Measurements from ENCODE around the gene ISOC1.

The ISOC1 gene

DNA sequence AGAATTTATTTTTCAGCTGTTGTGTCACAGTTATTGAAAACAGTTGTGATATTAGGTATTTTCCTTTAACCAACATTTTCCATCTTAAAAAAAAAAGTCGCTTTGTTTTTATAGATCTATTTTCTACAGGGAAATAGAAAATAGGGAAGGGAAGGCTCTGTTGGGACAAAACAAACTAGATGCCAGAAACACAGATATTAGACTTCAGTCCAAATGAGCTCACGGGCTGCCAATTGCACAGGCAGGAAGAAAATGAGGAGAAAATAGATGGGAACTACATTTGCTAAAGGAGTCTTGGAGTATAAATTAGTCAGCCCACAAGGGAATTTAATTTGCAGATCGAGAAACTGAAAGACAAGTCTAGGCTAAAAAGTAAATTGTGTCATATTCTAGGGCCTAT is 21.4 kb upstream of the ISOC1 start:
- H3K36me3 ChIP-seq (ENCODE audit: control insufficient read depth, low read length): no peaks in the 10 kb centered on the region
- no peaks in the 10 kb centered on the region for H3K9me3 ChIP-seq (ENCODE audit: control insufficient read depth, insufficient read depth, low read length)
- H3K27me3 ChIP-seq (ENCODE audit: control insufficient read depth, low read length): peaks cover 2% of the 10 kb centered on the region; the same call in 1 of the 2 replicates
- H3K9me2 ChIP-seq (replicated peaks; ENCODE audit: control insufficient read depth, low read length): no peaks in the 10 kb centered on the region
- no peaks in the 10 kb centered on the region for H4K20me1 ChIP-seq (ENCODE audit: control insufficient read depth, insufficient read depth, low read depth, low read length)
- H3K79me2 ChIP-seq (ENCODE audit: control insufficient read depth, low read length): no peaks in the 10 kb centered on the region
- no peak overlapping the region for H3K4me2 ChIP-seq (ENCODE audit: low read length)
- no peak overlapping the region for H3K27ac ChIP-seq (ENCODE audit: low read depth, low read length)
- TF ChIP-seq, protein P1, sequence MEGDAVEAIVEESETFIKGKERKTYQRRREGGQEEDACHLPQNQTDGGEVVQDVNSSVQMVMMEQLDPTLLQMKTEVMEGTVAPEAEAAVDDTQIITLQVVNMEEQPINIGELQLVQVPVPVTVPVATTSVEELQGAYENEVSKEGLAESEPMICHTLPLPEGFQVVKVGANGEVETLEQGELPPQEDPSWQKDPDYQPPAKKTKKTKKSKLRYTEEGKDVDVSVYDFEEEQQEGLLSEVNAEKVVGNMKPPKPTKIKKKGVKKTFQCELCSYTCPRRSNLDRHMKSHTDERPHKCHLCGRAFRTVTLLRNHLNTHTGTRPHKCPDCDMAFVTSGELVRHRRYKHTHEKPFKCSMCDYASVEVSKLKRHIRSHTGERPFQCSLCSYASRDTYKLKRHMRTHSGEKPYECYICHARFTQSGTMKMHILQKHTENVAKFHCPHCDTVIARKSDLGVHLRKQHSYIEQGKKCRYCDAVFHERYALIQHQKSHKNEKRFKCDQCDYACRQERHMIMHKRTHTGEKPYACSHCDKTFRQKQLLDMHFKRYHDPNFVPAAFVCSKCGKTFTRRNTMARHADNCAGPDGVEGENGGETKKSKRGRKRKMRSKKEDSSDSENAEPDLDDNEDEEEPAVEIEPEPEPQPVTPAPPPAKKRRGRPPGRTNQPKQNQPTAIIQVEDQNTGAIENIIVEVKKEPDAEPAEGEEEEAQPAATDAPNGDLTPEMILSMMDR (IDR thresholded peaks at IDR 0.05; ENCODE audit: low read depth, low read length, poor library complexity, severe bottlenecking): no peak
- TF ChIP-seq EZH2phosphoT487 (IDR thresholded peaks at IDR 0.05; ENCODE audit: borderline replicate concordance, low read length): no peak
- no peaks in the 10 kb centered on the region for H3K4me1 ChIP-seq (ENCODE audit: control insufficient read depth, low read length)
- no peak overlapping the region for H3K4me3 ChIP-seq (ENCODE audit: low read length)
- H3F3A ChIP-seq (ENCODE audit: control insufficient read depth, insufficient read depth): no peaks in the 10 kb centered on the region

DNA sequence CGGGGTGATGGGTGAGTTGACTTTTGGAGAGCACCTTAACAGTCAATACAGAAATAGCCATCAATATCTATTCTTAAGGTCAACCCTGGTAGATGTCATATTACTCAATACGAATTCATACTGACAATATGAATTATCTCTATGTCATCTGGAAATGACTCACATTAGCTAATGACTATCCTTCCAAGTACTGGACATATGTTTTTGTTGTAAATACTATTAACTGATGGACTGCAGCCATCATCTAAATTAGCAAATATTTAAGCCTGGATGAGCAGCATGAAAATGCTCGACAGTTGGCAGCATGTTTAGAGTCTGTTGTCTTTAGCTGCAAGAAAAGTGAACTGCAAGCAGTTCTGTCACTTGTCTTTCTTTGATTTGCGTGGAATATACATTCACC is 19.6 kb upstream of the ISOC1 start:
- no peaks in the 10 kb centered on the region for H3F3A ChIP-seq (ENCODE audit: control insufficient read depth, insufficient read depth)
- H4K20me1 ChIP-seq (ENCODE audit: control insufficient read depth, insufficient read depth, low read depth, low read length): no peaks in the 10 kb centered on the region
- no peaks in the 10 kb centered on the region for H3K79me2 ChIP-seq (ENCODE audit: control insufficient read depth, low read length)
- H3K27me3 ChIP-seq (ENCODE audit: control insufficient read depth, low read length): peaks cover 2% of the 10 kb centered on the region; the same call in 1 of the 2 replicates
- TF ChIP-seq EZH2phosphoT487 (IDR thresholded peaks at IDR 0.05; ENCODE audit: borderline replicate concordance, low read length): no peak
- TF ChIP-seq, protein P1 (IDR thresholded peaks at IDR 0.05; ENCODE audit: low read depth, low read length, poor library complexity, severe bottlenecking): no peak
- H3K36me3 ChIP-seq (ENCODE audit: control insufficient read depth, low read length): no peaks in the 10 kb centered on the region
- no peaks in the 10 kb centered on the region for H3K4me1 ChIP-seq (ENCODE audit: control insufficient read depth, low read length)
- no peaks in the 10 kb centered on the region for H3K9me3 ChIP-seq (ENCODE audit: control insufficient read depth, insufficient read depth, low read length)
- H3K9me2 ChIP-seq (replicated peaks; ENCODE audit: control insufficient read depth, low read length): no peaks in the 10 kb centered on the region
- no peak overlapping the region for H3K4me2 ChIP-seq (ENCODE audit: low read length)
- H3K4me3 ChIP-seq (ENCODE audit: low read length): no peak overlapping the region
- H3K27ac ChIP-seq (ENCODE audit: low read depth, low read length): no peak overlapping the region

DNA sequence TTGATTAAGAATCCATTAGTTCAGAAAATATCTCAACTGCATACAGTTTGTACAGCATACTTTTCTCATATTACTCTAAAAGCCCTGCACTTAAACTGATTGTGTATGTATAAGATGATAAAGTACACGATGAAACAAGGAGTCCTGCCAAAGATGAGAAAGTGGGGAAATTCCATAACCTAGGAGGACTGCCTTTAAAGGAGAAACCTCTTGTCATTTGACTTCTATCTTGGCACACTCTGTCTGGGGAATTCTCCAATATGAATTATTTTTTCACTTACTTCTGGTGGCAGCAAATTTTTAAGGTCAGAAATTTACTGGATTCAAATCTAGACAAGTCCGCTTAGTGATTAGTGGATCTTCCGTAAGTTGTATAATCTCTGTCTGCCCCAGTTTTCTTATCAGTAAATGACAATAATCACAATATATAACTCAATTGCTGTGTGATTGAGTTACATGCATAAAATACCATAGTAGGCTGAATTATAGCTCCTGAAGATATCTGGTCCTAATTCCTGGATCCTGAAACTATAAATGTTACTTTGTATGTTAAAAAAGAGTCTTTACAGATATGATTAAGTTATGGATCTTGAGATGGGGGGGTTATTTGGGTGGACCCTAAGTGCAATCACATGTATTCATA is 17.0 kb upstream of the ISOC1 start:
- no peak for TF ChIP-seq EZH2phosphoT487 (IDR thresholded peaks at IDR 0.05; ENCODE audit: borderline replicate concordance, low read length)
- TF ChIP-seq, protein P1 (IDR thresholded peaks at IDR 0.05; ENCODE audit: low read depth, low read length, poor library complexity, severe bottlenecking): no peak
- H3F3A ChIP-seq (ENCODE audit: control insufficient read depth, insufficient read depth): no peaks in the 10 kb centered on the region
- no peaks in the 10 kb centered on the region for H4K20me1 ChIP-seq (ENCODE audit: control insufficient read depth, insufficient read depth, low read depth, low read length)

More for the DNA sequence above, 17.0 kb upstream of the ISOC1 start:
- no peak overlapping the region for H3K4me2 ChIP-seq (ENCODE audit: low read length)
- H3K36me3 ChIP-seq (ENCODE audit: control insufficient read depth, low read length): no peaks in the 10 kb centered on the region
- H3K79me2 ChIP-seq (ENCODE audit: control insufficient read depth, low read length): no peaks in the 10 kb centered on the region
- no peak overlapping the region for H3K4me3 ChIP-seq (ENCODE audit: low read length)
- no peaks in the 10 kb centered on the region for H3K9me3 ChIP-seq (ENCODE audit: control insufficient read depth, insufficient read depth, low read length)
- no peaks in the 10 kb centered on the region for H3K4me1 ChIP-seq (ENCODE audit: control insufficient read depth, low read length)
- no peak overlapping the region for H3K27ac ChIP-seq (ENCODE audit: low read depth, low read length)
- no peaks in the 10 kb centered on the region for H3K9me2 ChIP-seq (replicated peaks; ENCODE audit: control insufficient read depth, low read length)
- H3K27me3 ChIP-seq (ENCODE audit: control insufficient read depth, low read length): peaks cover 2% of the 10 kb centered on the region; the same call in 1 of the 2 replicates

Measured in DOHH2 (cell line).